Neural progenitor cell (in vitro differentiated cells): ENCODE measurements around the gene ZNF326.
"Not testable (repeated sequence)": the region's sequence is repeated elsewhere in the genome, so short reads cannot be mapped to it uniquely, and the experiment has no call there.

ENCODE experiments used
- EZH2 ChIP-seq: fragments of 200-600 bp; sonication (generic); IDR thresholded peaks from 2 replicates; pipeline ENCODE4 v1.6.1; 2017; ENCODE audit warnings: antibody characterized with exemption, mild to moderate bottlenecking, moderate library complexity
- TF ChIP-seq, protein P1 (sequence below): fragments of 200-600 bp; sonication (generic); IDR thresholded peaks from 2 replicates; pipeline ENCODE4 v1.5.1; 2017; ENCODE audit warnings: antibody characterized with exemption, mild to moderate bottlenecking

GRCh38 chr1:89997152-89997551, 2.2 kb downstream of the ZNF326 start:
- TF ChIP-seq, protein P1, sequence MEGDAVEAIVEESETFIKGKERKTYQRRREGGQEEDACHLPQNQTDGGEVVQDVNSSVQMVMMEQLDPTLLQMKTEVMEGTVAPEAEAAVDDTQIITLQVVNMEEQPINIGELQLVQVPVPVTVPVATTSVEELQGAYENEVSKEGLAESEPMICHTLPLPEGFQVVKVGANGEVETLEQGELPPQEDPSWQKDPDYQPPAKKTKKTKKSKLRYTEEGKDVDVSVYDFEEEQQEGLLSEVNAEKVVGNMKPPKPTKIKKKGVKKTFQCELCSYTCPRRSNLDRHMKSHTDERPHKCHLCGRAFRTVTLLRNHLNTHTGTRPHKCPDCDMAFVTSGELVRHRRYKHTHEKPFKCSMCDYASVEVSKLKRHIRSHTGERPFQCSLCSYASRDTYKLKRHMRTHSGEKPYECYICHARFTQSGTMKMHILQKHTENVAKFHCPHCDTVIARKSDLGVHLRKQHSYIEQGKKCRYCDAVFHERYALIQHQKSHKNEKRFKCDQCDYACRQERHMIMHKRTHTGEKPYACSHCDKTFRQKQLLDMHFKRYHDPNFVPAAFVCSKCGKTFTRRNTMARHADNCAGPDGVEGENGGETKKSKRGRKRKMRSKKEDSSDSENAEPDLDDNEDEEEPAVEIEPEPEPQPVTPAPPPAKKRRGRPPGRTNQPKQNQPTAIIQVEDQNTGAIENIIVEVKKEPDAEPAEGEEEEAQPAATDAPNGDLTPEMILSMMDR, result not testable (repeated sequence)
- TF ChIP-seq EZH2, result not testable (repeated sequence)
